ENCODE measurements around the gene RBM39.
A peak's percentile ranks its signal among the peaks of the same experiment; 100 is the strongest.

The RBM39 gene

GRCh38 chr20:35774391-35774790 lies 32.3 kb upstream of the RBM39 start:
- no peak for TF ChIP-seq CTCF (IDR thresholded peaks at IDR 0.05; ENCODE audit: low read depth, low read length)
- in situ Hi-C loops (cut with HindIII; ENCODE audit: low sequenced_read_pairs) = no loop called here
- no peak overlapping the region for H3K4me3 ChIP-seq (ENCODE audit: low read depth, low read length)
- no peak for DNase-seq (ENCODE audit: low read depth, low spot score)

GRCh38 chr20:35773154-35773751 lies 31.2 kb upstream of the RBM39 start:
- in situ Hi-C loops (cut with HindIII; ENCODE audit: low sequenced_read_pairs) = no loop called here
- no peak for TF ChIP-seq CTCF (IDR thresholded peaks at IDR 0.05; ENCODE audit: low read depth, low read length)
- peak overlapping the region; percentile 90 for H3K4me3 ChIP-seq (ENCODE audit: low read depth, low read length)
- peak; percentile 3 for DNase-seq (ENCODE audit: low read depth, low spot score)

- TF ChIP-seq CTCF (IDR thresholded peaks at IDR 0.05; ENCODE audit: low read depth, low read length) = no peak
Measured at GRCh38 chr20:35772563-35773058, 30.6 kb upstream of the RBM39 start.

GRCh38 chr20:35771689-35772562 lies 29.9 kb upstream of the RBM39 start, which contains the start of gene PHF20:
Gene PHF20 (plus strand): TSS chr20:35772015. CDS start chr20:35801523, 29,508 bp downstream.
- TF ChIP-seq CTCF (IDR thresholded peaks at IDR 0.05; ENCODE audit: low read depth, low read length) = no peak
- peak within 1 kb of the TSS; percentile 90 for H3K4me3 ChIP-seq (ENCODE audit: low read depth, low read length)
- DNase-seq (ENCODE audit: low read depth, low spot score) = peak; percentile 98
- in situ Hi-C loops (cut with HindIII; ENCODE audit: low sequenced_read_pairs) = no loop called here

More at GRCh38 chr20:35772563-35773058, 30.6 kb upstream of the RBM39 start:
- in situ Hi-C loops (cut with HindIII; ENCODE audit: low sequenced_read_pairs) = no loop called here
- peak overlapping the region; percentile 90 for H3K4me3 ChIP-seq (ENCODE audit: low read depth, low read length)
- DNase-seq (ENCODE audit: low read depth, low spot score) = no peak

- H3K4me3 ChIP-seq (ENCODE audit: low read depth, low read length) = peak overlapping the region; percentile 9
- no peak for DNase-seq (ENCODE audit: low read depth, low spot score)
- in situ Hi-C loops (cut with HindIII; ENCODE audit: low sequenced_read_pairs) = no loop called here
Measured at GRCh38 chr20:35771367-35771688, 29.3 kb upstream of the RBM39 start.

More at GRCh38 chr20:35771367-35771688, 29.3 kb upstream of the RBM39 start:
- TF ChIP-seq CTCF (IDR thresholded peaks at IDR 0.05; ENCODE audit: low read depth, low read length) = no peak
